Retinal pigment epithelial cell (primary cell): ENCODE results near the gene HOXC12.

Source experiments
- DNase-seq: peaks from one replicate; pipeline ENCODE4 v3.0.0-alpha.2; 2010; ENCODE audit warnings: low read depth
- H3K4me3 ChIP-seq: 2 replicates; pipeline ENCODE4 v1.5.1; 2011; ENCODE audit warnings: mild to moderate bottlenecking, low read length, control low read depth, moderate library complexity
- TF ChIP-seq, protein P1 (sequence below): conservative IDR thresholded peaks from 2 replicates; pipeline ENCODE4 v1.5.1; 2011; ENCODE audit warnings: low read depth, low read length, control low read depth, inconsistent platforms

The HOXC12 gene

GRCh38 chr12:53998110-53998899 is 43.6 kb downstream of the HOXC12 start:
- no peak overlapping the region for H3K4me3 ChIP-seq
- DNase-seq, result no peak
- TF ChIP-seq, protein P1, sequence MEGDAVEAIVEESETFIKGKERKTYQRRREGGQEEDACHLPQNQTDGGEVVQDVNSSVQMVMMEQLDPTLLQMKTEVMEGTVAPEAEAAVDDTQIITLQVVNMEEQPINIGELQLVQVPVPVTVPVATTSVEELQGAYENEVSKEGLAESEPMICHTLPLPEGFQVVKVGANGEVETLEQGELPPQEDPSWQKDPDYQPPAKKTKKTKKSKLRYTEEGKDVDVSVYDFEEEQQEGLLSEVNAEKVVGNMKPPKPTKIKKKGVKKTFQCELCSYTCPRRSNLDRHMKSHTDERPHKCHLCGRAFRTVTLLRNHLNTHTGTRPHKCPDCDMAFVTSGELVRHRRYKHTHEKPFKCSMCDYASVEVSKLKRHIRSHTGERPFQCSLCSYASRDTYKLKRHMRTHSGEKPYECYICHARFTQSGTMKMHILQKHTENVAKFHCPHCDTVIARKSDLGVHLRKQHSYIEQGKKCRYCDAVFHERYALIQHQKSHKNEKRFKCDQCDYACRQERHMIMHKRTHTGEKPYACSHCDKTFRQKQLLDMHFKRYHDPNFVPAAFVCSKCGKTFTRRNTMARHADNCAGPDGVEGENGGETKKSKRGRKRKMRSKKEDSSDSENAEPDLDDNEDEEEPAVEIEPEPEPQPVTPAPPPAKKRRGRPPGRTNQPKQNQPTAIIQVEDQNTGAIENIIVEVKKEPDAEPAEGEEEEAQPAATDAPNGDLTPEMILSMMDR, result no peak

GRCh38 chr12:53998900-53999236 is 44.2 kb downstream of the HOXC12 start:
- no peak for DNase-seq
- no peak overlapping the region for H3K4me3 ChIP-seq
- TF ChIP-seq, protein P1, result no peak

- no peak for DNase-seq
- H3K4me3 ChIP-seq, result no peak overlapping the region
- TF ChIP-seq, protein P1, result no peak
Observed at GRCh38 chr12:53999559-54000115, 44.9 kb downstream of the HOXC12 start.

- TF ChIP-seq, protein P1, result no peak
- DNase-seq, result no peak
- H3K4me3 ChIP-seq, result no peak within 1 kb of the TSS
Observed at GRCh38 chr12:54000116-54001114, 45.7 kb downstream of the HOXC12 start, which contains the start of gene HOXC9. TSS of gene HOXC9 (plus strand) at chr12:54000161. CDS start at chr12:54000189, 28 bp downstream.

DNA sequence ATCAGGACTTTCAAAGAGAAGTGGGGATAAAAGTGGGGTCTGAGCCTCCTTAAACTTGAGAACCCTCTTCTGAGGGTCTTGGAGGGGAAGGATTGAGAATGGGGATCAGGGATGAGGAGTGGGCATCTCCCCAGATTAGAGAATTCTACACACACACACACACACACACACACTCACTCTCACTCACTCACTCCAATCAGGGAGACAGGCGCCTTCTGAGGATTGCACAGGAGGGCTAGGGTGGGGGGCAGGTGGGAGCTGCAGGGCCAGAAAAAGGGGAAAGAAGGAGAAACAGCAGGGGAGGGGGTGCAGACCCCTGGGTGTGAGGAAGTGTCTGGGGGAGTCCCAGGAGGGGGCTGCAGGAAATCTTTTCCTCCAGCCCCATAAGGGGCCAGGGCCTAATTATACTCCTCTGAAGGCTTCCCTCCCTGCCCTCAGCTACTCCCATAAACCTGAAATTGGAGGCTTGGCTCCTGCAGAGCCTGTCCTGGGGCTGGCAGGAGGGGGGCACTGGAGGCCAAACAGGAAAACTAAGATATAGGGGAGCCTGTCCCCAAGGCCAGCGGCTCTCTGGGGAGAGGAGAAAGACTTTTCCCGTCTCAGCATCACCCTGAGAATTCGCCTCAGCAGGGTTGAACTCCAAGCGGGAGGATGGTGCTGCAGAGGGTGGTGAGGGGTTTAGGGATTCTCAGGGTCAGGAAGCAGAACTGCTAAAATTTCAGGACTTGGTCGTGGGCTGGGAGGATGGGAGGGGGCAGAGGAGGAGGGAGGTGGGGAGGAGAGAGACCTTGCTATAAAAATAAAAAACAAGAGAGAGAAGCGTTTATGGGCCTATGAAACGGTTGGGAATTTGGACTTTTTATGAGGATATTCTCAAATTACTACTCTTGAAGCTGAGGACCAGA is 46.8 kb downstream of the HOXC12 start:
- no peak for DNase-seq
- TF ChIP-seq, protein P1, result no peak
- H3K4me3 ChIP-seq, result no peak overlapping the region

DNA sequence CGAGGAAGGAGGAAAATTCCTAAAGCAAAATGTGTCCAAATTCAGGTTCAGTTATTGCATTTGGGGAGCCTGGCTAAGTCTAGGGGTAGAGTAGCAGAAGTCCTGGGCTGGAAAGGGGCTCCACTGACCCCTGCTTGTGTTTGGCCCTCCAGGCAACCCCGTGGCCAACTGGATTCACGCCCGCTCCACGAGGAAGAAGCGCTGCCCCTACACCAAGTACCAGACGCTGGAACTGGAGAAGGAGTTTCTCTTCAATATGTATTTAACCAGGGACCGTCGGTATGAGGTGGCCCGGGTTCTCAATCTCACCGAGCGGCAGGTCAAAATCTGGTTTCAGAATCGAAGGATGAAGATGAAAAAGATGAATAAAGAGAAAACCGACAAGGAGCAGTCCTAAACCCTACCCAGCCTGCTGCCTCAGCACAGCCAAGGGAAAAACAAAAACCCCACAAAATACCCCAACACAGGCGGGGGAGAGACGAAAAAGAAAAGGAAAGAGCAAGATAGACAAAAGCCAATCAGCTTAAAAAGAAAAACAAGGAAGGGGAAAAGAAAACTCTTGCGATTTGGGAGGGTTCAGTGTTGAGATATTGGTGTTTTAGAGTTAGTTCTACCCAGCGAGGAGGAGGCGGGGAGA is 47.7 kb downstream of the HOXC12 start:
- no peak for DNase-seq
- TF ChIP-seq, protein P1, result no peak
- H3K4me3 ChIP-seq, result no peak overlapping the region
